Psoas muscle (tissue), 8 donors: ENCODE data around the gene RRP15. TPM values are rescaled to one million over a fixed set of nuclear protein-coding genes. Genes with fewer than 3 reads are reported as not detected.

Experiments used
- ATAC-seq, 4 donors: fragments of 200-7000 bp; cut with Tn5 transposase; one replicate each; pipeline ENCODE4 v1.9.1; 2020; ENCODE audit warnings: moderate library complexity in 3 of 4, mild to moderate bottlenecking in 2 of 4
- DNase-seq, 2 donors: peaks; one replicate each; pipeline ENCODE4 v3.0.0-alpha.2; 2020
- H3K27ac ChIP-seq: fragments of 200-600 bp; one replicate; pipeline ENCODE4 v1.8.0; 2022
- H3K27me3 ChIP-seq, 3 donors: fragments of 200-600 bp in 1 of 3; one replicate each; pipeline versions ENCODE4 v1.6.1 to v1.8.0; 2013 to 2022; ENCODE audit warnings: low read length in 2 of 3, mild to moderate bottlenecking in 2 of 3, moderate library complexity in 1 of 3; ENCODE audit not compliant: insufficient read depth in 3 of 3
- H3K36me3 ChIP-seq, 2 donors: fragments of 200-600 bp in 1 of 2; one replicate each; pipeline versions ENCODE4 v1.6.1 to v1.8.0; 2013 to 2022; ENCODE audit warnings: low read depth in 1 of 2, mild to moderate bottlenecking in 1 of 2, moderate library complexity in 1 of 2; ENCODE audit not compliant: insufficient read depth in 1 of 2
- H3K4me1 ChIP-seq: fragments of 200-600 bp; one replicate; pipeline ENCODE4 v1.8.0; 2022
- H3K4me3 ChIP-seq: fragments of 200-600 bp; one replicate; pipeline ENCODE4 v1.8.0; 2022; ENCODE audit warnings: mild to moderate bottlenecking
- H3K9me3 ChIP-seq: fragments of 200-600 bp; one replicate; pipeline ENCODE4 v1.8.0; 2022
- WGBS, 3 donors: extraction: QIAGEN DNeasy Blood & Tissue Kit; methylation state at CpG; one replicate each; pipeline versions ENCODE4 v1.1.6 to v1.1.7; 2013; 5-methylcytosine and 5-hydroxymethylcytosine counted together
- intact Hi-C, 2 donors: fragments of 100-400 bp; cut with DNase I; formaldehyde crosslinking; loops; one replicate each; pipeline versions ENCODE4 v1.11.0 to v1.14.2; 2022
- polyA plus RNA-seq, 3 donors: library from polyadenylated mRNA; stranded (reverse); fragments of 200-250 nt; gene quantifications; one replicate each; pipeline ENCODE4 v1.2.3, GENCODE V29; 2013
- total RNA-seq, 4 donors: library from RNA; stranded (reverse); fragmentation: NEBNext Ultra II Directional in 2 of 4; extraction: Animal tissue kit (Norgen Biotek cat#: 25700) in 2 of 4; gene quantifications; one replicate each; pipeline versions ENCODE4 v1.2.1 to v1.2.4, GENCODE V29; 2021 to 2023
- TF ChIP-seq, protein P1 (sequence below): fragments of 200-600 bp; IDR thresholded peaks from one replicate; pipeline ENCODE4 v1.8.0; 2022; ENCODE audit warnings: antibody characterized with exemption
- donor health status: healthy with polysubstance abuse.
- donor health status: DM: no; HTN: no; CAD: no; lungs with moderate emphysema.
- donor health status: Bipolar disorder and iron deficiency.
- donor health status: healthy.
- donor health status: DM: yes; HTN: yes; CAD: no.
- donor health status: DM: no; HTN: no; CAD: no.
- donor health status: DM: no; HTN: no; CAD: no.
- donor health status: DM: yes; HTN: yes; CAD: no.

The RRP15 gene
- total and polyA plus RNA-seq, 7 donors = 10.1 to 58.4 (median 32.0) TPM

GRCh38 chr1:218347336-218347722, 62.2 kb downstream of the RRP15 start:
- peak overlapping the region; percentile 73 for H3K4me3 ChIP-seq
- peak overlapping the region; percentile 89 for H3K27ac ChIP-seq
- peak in 1 of 2 donors; percentile 61 for DNase-seq
- peak in 2 of 4 donors; percentile 10 to 17 for ATAC-seq
- intact Hi-C loops = loop anchor here (5.0 to 10.0 kb wide), 4 partner anchors 90 to 827 kb away; partner anchors contain the start of gene LYPLAL1 (in 1 of the 2)
- TF ChIP-seq, protein P1, sequence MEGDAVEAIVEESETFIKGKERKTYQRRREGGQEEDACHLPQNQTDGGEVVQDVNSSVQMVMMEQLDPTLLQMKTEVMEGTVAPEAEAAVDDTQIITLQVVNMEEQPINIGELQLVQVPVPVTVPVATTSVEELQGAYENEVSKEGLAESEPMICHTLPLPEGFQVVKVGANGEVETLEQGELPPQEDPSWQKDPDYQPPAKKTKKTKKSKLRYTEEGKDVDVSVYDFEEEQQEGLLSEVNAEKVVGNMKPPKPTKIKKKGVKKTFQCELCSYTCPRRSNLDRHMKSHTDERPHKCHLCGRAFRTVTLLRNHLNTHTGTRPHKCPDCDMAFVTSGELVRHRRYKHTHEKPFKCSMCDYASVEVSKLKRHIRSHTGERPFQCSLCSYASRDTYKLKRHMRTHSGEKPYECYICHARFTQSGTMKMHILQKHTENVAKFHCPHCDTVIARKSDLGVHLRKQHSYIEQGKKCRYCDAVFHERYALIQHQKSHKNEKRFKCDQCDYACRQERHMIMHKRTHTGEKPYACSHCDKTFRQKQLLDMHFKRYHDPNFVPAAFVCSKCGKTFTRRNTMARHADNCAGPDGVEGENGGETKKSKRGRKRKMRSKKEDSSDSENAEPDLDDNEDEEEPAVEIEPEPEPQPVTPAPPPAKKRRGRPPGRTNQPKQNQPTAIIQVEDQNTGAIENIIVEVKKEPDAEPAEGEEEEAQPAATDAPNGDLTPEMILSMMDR = no peak
- H3K36me3 ChIP-seq = no peaks in the 10 kb centered on the region
- no peaks in the 10 kb centered on the region for H3K27me3 ChIP-seq
- H3K4me1 ChIP-seq = peaks cover 33% of the 10 kb centered on the region
- 0 to 1% (median 0%) methylated on average over 14 of the region's 14 CpGs for WGBS, 3 donors
- H3K9me3 ChIP-seq = no peaks in the 10 kb centered on the region

GRCh38 chr1:218347723-218348627, 62.9 kb downstream of the RRP15 start:
- intact Hi-C loops = loop anchor here (2.0 to 10.0 kb wide), 5 partner anchors 89 to 827 kb away; partner anchors contain the start of gene LYPLAL1 (in 1 of the 2)
- Histone ChIP-seq H3K36me3 (no peaks in the 10 kb centered on the region), H3K9me3 (no peaks in the 10 kb centered on the region), H3K4me1 (peaks cover 38% of the 10 kb centered on the region), H3K4me3 (peak overlapping the region; percentile 73), H3K27me3 (no peaks in the 10 kb centered on the region), H3K27ac (peak overlapping the region; percentile 89)
- 1 to 7% (median 4%) methylated on average over 9 of the region's 9 CpGs for whole genome bisulfite sequencing, 3 donors
- TF ChIP-seq, protein P1 = no peak
- no peak for DNase-seq
- peak in 2 of 4 donors; percentile 18 to 27 for ATAC-seq

DNA sequence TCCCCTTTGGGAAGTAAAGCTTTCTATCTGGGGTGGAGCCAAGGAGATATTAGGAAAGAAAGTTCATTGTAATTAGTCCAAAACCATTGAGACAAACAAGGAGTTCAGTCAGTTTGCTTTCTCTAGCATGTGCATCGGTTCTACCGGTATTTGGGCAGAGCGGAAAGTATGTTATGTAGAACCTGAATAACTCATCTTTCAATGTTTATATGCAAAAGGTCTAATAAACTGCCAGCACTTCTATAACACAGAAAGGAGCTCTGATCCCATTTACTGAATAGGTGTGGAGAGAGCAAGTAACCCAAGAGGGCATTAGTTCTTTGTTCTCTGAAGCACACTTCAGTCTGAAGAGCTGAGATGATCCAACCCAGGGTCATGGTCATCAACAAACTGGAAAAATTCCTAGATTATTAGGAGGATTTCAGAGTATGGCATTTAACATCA, 63.6 kb downstream of the RRP15 start:
- TF ChIP-seq, protein P1 = no peak
- WGBS, 3 donors = 16 to 21% (median 17%) methylated on average over 3 of the region's 3 CpGs

GRCh38 chr1:218349348-218350034, 64.4 kb downstream of the RRP15 start:
- TF ChIP-seq, protein P1 = no peak
- Histone ChIP-seq H3K4me1 (peaks cover 39% of the 10 kb centered on the region), H3K4me3 (peak overlapping the region; percentile 73), H3K27ac (peak overlapping the region; percentile 89), H3K9me3 (no peaks in the 10 kb centered on the region), H3K27me3 (no peaks in the 10 kb centered on the region), H3K36me3 (no peaks in the 10 kb centered on the region)
- ATAC-seq (no peak), DNase-seq (no peak)
- intact Hi-C loops = loop anchor here (2.0 to 10.0 kb wide), 5 partner anchors 88 to 825 kb away; partner anchors contain the start of gene LYPLAL1 (in 1 of the 2)
- WGBS, 3 donors = 14 to 25% (median 18%) methylated on average over 5 of the region's 5 CpGs

More for the DNA sequence above, 63.6 kb downstream of the RRP15 start:
- intact Hi-C loops = loop anchor here (2.0 to 10.0 kb wide), 5 partner anchors 89 to 826 kb away; partner anchors contain the start of gene LYPLAL1 (in 1 of the 2)
- ATAC-seq = no peak
- H3K4me1 ChIP-seq = peaks cover 43% of the 10 kb centered on the region
- no peaks in the 10 kb centered on the region for H3K9me3 ChIP-seq
- no peaks in the 10 kb centered on the region for H3K36me3 ChIP-seq
- no peak for DNase-seq
- H3K27ac ChIP-seq = peak overlapping the region; percentile 89
- no peaks in the 10 kb centered on the region for H3K27me3 ChIP-seq
- peak overlapping the region; percentile 73 for H3K4me3 ChIP-seq
